Adrenal gland (tissue), 12 donors: ENCODE measurements around the gene TXNRD2. TPM values are rescaled to one million over a fixed set of nuclear protein-coding genes. Genes with fewer than 3 reads are reported as not detected.

ENCODE experiments used
- DNase-seq, 7 donors: peaks; one replicate each; pipeline ENCODE4 v3.0.0-alpha.2; 2019 to 2020
- H3K27ac ChIP-seq, 5 donors: fragments of 200-600 bp; sonication (generic) in 4 of 5; 1 replicate in 3 of 5; 2 replicates in 2 of 5; pipeline versions ENCODE4 v1.5.1 to v1.8.0; 2016 to 2020; ENCODE audit warnings: mild to moderate bottlenecking in 1 of 5
- H3K27me3 ChIP-seq: fragments of 200-600 bp; 2 replicates; pipeline ENCODE4 v1.8.0; 2021
- H3K36me3 ChIP-seq, 2 donors: fragments of 200-600 bp; replicated peaks in 1 of 2; 1 replicate in 1 of 2; 2 replicates in 1 of 2; pipeline versions ENCODE4 v1.5.1 to v1.8.0; 2018 to 2022
- H3K4me1 ChIP-seq, 2 donors: fragments of 200-600 bp; replicated peaks in 1 of 2; 1 replicate in 1 of 2; 2 replicates in 1 of 2; pipeline versions ENCODE4 v1.5.1 to v1.8.0; 2018 to 2021
- H3K4me3 ChIP-seq, 4 donors: fragments of 200-600 bp; sonication (generic) in 3 of 4; one replicate each; pipeline ENCODE4 v1.5.1; 2016 to 2018
- H3K9me3 ChIP-seq, 3 donors: fragments of 200-600 bp; sonication (generic) in 1 of 3; replicated peaks in 1 of 3; 1 replicate in 2 of 3; 2 replicates in 1 of 3; pipeline versions ENCODE4 v1.5.1 to v1.8.0; 2016 to 2021
- POLR2A ChIP-seq, 2 donors: fragments of 450-650 bp; IDR thresholded peaks; one replicate each; pipeline ENCODE4 v1.6.1; 2017; ENCODE audit warnings: antibody characterized with exemption in 2 of 2, mild to moderate bottlenecking in 2 of 2, moderate library complexity in 1 of 2
- WGBS, 4 donors: extraction: QIAGEN DNeasy Blood & Tissue Kit in 2 of 4; methylation state at CpG; one replicate each; pipeline versions ENCODE4 v1.1.5 to v1.1.7; 2013 to 2017; 5-methylcytosine and 5-hydroxymethylcytosine counted together
- intact Hi-C, 2 donors: fragments of 100-400 bp; cut with DNase I; formaldehyde crosslinking; loops; one replicate each; pipeline versions ENCODE4 v1.14.1 to v1.15.0; 2022 to 2023
- polyA plus RNA-seq, 3 donors: library from polyadenylated mRNA; stranded (reverse); fragments of 200-250 nt in 2 of 3; fragments of 350-450 nt in 1 of 3; fragmentation: Illumina TruSeq in 1 of 3; extraction: RNeasy Lipid Tissue Mini Kit (QIAGEN cat#74804) in 1 of 3; gene quantifications; one replicate each; pipeline ENCODE4 v1.2.3, GENCODE V29; 2013 to 2014
- total RNA-seq, 9 donors: library from RNA; depleted of rRNA in 4 of 9; stranded (reverse); fragments of >200 nt in 4 of 9; fragments of 120-200 nt in 1 of 9; fragmentation: NEBNext Ultra II Directional in 1 of 9; extraction: Animal tissue kit (Norgen Biotek cat#: 25700) in 1 of 9; gene quantifications; one replicate each; pipeline versions ENCODE4 v1.1.0 to v1.2.4, GENCODE V29; 2013 to 2023
- TF ChIP-seq, protein P1 (sequence below), 6 experiments: fragments of 450-650 bp in 4 of 6; fragments of 200-600 bp in 2 of 6; sonication (generic) in 1 of 6; IDR thresholded peaks; 1 replicate in 5 of 6; 2 replicates in 1 of 6; pipeline versions ENCODE4 v1.5.1 to v1.8.0; 2016 to 2021; ENCODE audit warnings: antibody characterized with exemption in 6 of 6, mild to moderate bottlenecking in 2 of 6, moderate library complexity in 1 of 6
- donor health status: healthy with polysubstance abuse.
- donor health status: Bipolar disorder and iron deficiency.
- donor health status: DM: yes; HTN: yes; CAD: no.
- donor health status: DM: no; HTN: no; CAD: no.
- donor health status: DM: no; HTN: no; CAD: no.
- donor health status: DM: yes; HTN: yes; CAD: no.

The TXNRD2 gene
- total and polyA plus RNA-seq, 12 donors = 39.6 to 171 (median 59.5) TPM

DNA sequence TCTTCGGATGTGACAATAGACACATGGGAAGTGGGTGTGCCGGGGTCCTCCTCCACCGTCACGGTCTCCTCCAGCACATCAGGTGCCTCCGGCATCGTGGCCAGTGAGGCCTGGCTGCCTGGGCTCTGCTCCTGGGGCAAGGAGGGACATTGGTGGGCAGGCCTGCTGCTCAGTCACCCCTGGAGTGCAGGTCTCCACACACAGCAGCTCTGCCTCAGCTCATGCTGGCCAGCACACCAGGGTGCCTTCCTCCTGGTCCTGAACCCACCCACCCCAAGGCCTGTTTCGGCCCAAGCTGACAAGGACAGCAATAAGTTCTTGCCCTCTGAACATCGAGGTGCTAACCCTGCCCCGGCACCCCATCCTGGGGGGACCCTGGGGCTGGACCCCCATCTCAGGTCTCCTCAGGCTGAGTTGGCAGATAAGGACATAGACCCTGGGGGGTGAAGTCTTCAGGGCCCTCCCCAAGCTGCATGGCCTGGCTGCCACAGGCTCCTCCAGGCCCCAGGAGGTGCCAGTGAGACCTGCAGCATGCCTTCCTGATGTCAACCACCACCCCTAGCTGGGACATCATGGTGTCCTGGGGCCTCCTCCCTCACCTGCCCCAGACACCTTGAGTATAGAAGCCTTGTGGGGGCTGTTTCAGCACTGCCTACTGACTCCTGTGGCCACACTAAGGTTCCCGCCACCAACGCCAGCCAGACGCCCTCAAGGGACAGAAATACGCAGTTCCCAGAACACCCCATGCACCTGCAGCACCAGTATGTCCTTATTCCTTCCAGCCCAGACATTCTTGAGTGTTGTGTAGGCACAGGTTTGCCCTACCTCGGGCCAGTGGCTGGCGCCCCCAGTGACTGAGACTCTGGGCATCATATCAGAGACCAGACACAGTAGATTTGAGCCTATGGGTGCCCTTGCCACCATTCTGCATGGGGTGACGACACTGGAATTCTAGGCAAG lies 40.6 kb upstream of the TXNRD2 start:
- Histone ChIP-seq H3K4me1 (peaks cover 8 to 25% of the 10 kb centered on the region in 2 donors), H3K36me3 (peaks cover 0 to 25% of the 10 kb centered on the region in 2 donors), H3K4me3 (no peak overlapping the region), H3K27me3 (no peaks in the 10 kb centered on the region), H3K9me3 (no peaks in the 10 kb centered on the region), H3K27ac (no peak overlapping the region)
- intact Hi-C loops = no loop called here
- TF ChIP-seq, protein P1, sequence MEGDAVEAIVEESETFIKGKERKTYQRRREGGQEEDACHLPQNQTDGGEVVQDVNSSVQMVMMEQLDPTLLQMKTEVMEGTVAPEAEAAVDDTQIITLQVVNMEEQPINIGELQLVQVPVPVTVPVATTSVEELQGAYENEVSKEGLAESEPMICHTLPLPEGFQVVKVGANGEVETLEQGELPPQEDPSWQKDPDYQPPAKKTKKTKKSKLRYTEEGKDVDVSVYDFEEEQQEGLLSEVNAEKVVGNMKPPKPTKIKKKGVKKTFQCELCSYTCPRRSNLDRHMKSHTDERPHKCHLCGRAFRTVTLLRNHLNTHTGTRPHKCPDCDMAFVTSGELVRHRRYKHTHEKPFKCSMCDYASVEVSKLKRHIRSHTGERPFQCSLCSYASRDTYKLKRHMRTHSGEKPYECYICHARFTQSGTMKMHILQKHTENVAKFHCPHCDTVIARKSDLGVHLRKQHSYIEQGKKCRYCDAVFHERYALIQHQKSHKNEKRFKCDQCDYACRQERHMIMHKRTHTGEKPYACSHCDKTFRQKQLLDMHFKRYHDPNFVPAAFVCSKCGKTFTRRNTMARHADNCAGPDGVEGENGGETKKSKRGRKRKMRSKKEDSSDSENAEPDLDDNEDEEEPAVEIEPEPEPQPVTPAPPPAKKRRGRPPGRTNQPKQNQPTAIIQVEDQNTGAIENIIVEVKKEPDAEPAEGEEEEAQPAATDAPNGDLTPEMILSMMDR (IDR thresholded peaks at IDR 0.05) = no peak
- TF ChIP-seq POLR2A (IDR thresholded peaks at IDR 0.05) = no peak
- WGBS, 4 donors = 90 to 100% (median 94%) methylated on average over 3 to 16 of the region's 16 CpGs
- DNase-seq = no peak

DNA sequence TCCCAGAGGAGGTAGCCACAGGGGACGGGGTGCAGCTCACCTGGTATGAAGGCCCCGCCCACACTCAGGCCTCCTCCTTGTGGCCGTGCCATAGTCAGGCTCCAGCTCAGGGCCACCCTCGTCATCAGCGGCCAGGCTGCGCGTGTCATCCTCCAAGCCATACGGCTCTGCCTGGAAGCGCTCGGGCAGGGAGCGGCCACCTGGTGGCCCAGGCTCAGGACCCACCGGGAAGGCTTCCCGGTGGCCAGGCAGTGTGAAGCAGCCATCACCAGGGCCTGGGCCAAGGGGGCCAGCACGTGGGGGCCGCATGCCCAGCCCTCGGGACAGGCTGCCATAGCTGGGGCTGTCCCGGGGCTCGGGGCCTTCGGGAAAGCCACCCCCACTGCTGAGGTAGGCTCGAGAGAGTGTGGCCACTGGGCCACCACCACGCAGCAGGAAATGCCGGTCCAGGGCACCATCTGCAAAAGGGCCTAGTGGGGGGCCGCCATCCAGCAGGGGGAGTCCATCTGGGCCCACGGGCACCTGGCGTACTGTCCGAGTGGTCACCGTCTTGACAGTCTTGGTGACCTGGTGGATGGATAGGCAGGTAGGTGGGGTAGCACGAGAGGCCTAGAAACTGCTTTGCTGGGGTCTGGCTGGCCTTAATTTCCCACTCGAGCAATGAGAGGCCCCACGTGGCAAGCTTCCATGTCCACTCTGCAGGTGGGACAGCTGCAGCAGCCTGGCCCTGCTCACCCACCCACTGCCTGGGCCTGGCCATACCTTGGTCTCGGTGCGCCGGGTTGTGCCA lies 39.7 kb upstream of the TXNRD2 start:
- intact Hi-C loops = no loop called here
- Histone ChIP-seq H3K4me3 (no peak overlapping the region), H3K9me3 (no peaks in the 10 kb centered on the region), H3K27me3 (no peaks in the 10 kb centered on the region), H3K4me1 (peaks cover 3 to 21% of the 10 kb centered on the region in 2 donors), H3K36me3 (peaks cover 0 to 25% of the 10 kb centered on the region in 2 donors), H3K27ac (no peak overlapping the region)
- WGBS, 4 donors = 91 to 95% (median 92%) methylated on average over 19 to 33 of the region's 33 CpGs; no CpG with 5 or more reads in 1 of the 4 donors
- TF ChIP-seq, protein P1 (IDR thresholded peaks at IDR 0.05) = no peak
- no peak for TF ChIP-seq POLR2A (IDR thresholded peaks at IDR 0.05)
- no peak for DNase-seq

GRCh38 chr22:19980766-19981165 lies 39.1 kb upstream of the TXNRD2 start:
- 70 to 86% (median 80%) methylated on average over 2 to 7 of the region's 7 CpGs for WGBS, 4 donors
- intact Hi-C loops = no loop called here

More at GRCh38 chr22:19980766-19981165, 39.1 kb upstream of the TXNRD2 start:
- H3K4me3 ChIP-seq = no peak overlapping the region
- no peaks in the 10 kb centered on the region for H3K9me3 ChIP-seq
- TF ChIP-seq, protein P1 (IDR thresholded peaks at IDR 0.05) = no peak
- no peak for TF ChIP-seq POLR2A (IDR thresholded peaks at IDR 0.05)
- no peak for DNase-seq
- no peaks in the 10 kb centered on the region for H3K27me3 ChIP-seq
- no peak overlapping the region for H3K27ac ChIP-seq
- peaks cover 0 to 25% of the 10 kb centered on the region in 2 donors for H3K36me3 ChIP-seq
- peaks cover 0 to 15% of the 10 kb centered on the region in 2 donors for H3K4me1 ChIP-seq
